CD4-positive, alpha-beta T cell treated with Interleukin-12 subunit alpha and Interleukin-12 subunit beta, for 1 hour (primary cell): ENCODE data around the gene NOL12.

Experiments
- DNase-seq: peaks from one replicate; pipeline ENCODE4 v3.0.0-alpha.2; 2020

Gene NOL12

GRCh38 chr22:37659897-37660708 is 26.0 kb upstream of the NOL12 start:
- no peak for DNase-seq

- no peak for DNase-seq
Measured at GRCh38 chr22:37660709-37661045, 25.5 kb upstream of the NOL12 start.

DNA sequence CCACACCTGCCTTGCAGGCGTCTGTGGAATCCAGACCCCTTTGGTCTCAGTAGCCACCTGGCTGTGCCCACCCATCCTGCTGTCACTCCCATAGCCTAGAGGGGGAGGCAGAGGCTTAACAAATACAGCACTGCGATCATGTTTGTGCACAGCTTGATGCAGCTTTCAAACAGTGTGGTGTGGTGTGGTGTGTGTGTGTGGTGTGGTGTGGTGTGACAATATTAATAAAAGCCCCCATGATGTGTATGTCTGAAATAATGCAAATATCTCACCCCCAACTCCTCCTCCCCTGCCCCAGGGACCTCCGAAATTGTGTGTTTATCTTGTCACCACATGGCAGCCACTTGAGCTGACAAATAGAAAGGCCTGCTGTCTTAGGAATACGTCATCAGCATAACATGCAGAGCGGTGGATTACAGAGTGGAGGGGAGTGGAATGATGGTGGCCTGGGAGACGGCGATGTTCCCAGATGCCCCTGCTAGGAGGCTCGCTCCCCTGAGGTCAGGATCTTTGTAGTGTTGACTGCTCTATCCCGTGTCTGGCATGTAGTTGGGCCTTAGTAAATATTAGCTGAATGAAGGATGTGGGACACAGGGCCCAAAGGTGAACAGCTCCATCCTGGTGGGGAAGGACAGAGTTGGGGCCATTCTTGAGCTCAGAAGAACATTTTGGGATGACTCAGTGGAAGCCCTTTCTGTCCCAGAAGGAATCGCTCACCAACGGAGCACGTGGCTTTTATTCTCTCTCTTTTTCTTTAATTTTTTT is 24.8 kb upstream of the NOL12 start:
- peak; percentile 50 for DNase-seq

GRCh38 chr22:37662039-37662438 is 24.1 kb upstream of the NOL12 start:
- DNase-seq = no peak

GRCh38 chr22:37663521-37664140 is 22.5 kb upstream of the NOL12 start:
- DNase-seq = no peak

- DNase-seq = no peak
Measured at GRCh38 chr22:37664249-37665101, 21.7 kb upstream of the NOL12 start.

- no peak for DNase-seq
Measured at GRCh38 chr22:37665487-37665886, 20.7 kb upstream of the NOL12 start.

- DNase-seq = no peak
Measured at GRCh38 chr22:37669586-37669985, 16.6 kb upstream of the NOL12 start.

- peak; percentile 26 for DNase-seq
Measured at GRCh38 chr22:37672206-37672919, 13.8 kb upstream of the NOL12 start.

GRCh38 chr22:37672920-37673455 is 13.2 kb upstream of the NOL12 start:
- no peak for DNase-seq

GRCh38 chr22:37674248-37674647 is 11.9 kb upstream of the NOL12 start:
- DNase-seq = no peak

GRCh38 chr22:37674951-37675929 is 10.9 kb upstream of the NOL12 start, which contains the start of gene LGALS1:
TSS of gene LGALS1 (plus strand) at chr22:37675636. CDS start at chr22:37675703, 67 bp downstream.
- peak; percentile 73 for DNase-seq

DNA sequence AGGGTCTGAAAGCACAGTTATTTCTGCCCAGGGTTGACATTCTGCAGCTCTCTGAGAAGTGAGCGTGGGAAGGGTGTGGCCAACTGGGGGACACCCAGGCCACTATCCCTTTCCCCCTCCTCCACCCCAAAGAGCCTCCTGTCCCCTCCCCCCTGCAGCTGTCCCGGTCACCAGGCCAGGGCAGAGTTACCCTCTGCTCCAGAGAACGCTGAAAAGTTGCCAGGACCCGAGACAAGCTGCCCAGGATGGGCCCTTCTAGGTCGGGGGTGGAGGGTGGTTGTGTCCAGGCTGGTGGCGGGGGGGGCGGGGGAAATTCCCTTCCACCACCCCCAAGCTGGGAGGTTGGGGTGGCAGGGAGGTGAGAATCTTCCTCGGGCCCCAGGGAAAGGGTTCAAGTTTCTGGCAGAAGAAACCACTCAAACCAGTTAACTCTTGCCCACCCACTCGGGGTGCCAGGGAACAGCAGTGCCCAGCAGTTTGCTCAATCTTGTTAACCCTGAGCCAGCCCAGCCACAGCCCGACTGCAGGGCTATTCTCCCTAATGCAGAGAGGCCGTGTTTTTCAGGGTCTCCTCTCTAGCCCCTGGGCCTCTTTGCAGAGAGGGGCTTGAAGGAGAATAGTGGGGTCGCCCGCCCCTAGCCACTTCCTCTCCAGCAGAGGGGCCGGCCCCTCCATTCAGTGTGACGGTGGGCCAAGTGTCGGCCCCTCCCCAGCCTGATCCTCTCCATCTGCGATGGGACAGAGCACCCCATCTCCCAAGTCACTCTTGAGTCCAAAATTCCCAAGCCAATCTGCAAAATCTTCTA is 10.0 kb upstream of the NOL12 start:
- DNase-seq = peak; percentile 55

DNA sequence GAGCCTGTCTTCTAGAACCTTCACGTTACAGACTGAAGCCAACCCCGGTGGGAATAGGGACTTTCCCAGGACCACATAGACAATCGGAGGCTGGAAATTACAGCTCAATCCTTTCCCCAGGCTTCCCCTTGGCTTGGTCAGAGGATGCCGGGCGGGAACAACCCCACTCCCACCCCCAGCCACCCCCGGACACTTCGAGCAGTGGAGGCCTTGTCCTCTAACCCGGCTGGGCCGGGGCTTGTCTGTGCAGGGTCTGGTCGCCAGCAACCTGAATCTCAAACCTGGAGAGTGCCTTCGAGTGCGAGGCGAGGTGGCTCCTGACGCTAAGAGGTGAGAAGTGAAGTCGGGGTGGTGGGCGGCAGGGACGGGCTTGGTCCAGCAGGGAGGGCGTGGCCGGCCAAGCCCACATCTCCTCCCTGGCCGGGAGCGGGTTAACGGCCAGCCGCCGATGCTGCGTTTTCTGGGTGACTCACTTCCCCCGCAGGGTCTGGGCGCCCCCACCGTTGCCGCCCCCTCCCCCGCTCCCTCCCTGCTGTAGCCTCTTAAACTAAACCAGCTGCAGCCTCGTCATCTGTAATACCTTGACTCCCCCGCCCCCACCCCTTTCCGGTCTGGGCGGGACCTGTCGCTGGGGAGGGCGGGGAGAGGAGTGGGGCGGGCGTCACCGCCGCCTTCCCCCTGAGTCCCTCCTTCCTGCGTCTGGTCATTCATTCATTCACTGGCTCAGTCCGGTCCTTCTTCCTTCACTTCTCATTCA is 9.2 kb upstream of the NOL12 start:
- peak; percentile 94 for DNase-seq

- DNase-seq = no peak
Measured at GRCh38 chr22:37677493-37677974, 8.6 kb upstream of the NOL12 start.

- DNase-seq = no peak
Measured at GRCh38 chr22:37678372-37678771, 7.8 kb upstream of the NOL12 start.

DNA sequence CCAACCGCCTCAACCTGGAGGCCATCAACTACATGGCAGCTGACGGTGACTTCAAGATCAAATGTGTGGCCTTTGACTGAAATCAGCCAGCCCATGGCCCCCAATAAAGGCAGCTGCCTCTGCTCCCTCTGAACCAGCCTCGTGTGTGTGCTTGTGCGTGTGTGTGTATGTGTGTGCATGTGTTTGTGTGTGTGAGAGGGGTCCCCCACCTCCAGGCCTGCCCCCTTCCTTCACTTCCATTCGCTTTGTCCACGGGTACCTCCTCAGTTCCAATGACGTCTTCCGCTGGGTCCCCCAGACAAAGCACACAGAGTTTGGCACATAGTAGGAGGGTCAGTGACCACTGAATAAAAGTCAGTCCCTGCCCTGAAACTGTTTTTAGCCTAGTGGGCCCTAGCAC is 6.5 kb upstream of the NOL12 start:
- no peak for DNase-seq

GRCh38 chr22:37680191-37680851 is 5.8 kb upstream of the NOL12 start:
- no peak for DNase-seq
